Activated effector memory CD4-positive, alpha-beta T cell treated with anti-CD3 and anti-CD28 coated beads, Interleukin-2, amount 50 U/mL, for 16 hours (primary cell): ENCODE results near the gene RPL37A.
A peak's percentile ranks its signal among the peaks of the same experiment; 100 is the strongest.

ENCODE experiments used
- DNase-seq: peaks from one replicate; pipeline ENCODE4 v3.0.0-alpha.2; 2020

Gene RPL37A

DNA sequence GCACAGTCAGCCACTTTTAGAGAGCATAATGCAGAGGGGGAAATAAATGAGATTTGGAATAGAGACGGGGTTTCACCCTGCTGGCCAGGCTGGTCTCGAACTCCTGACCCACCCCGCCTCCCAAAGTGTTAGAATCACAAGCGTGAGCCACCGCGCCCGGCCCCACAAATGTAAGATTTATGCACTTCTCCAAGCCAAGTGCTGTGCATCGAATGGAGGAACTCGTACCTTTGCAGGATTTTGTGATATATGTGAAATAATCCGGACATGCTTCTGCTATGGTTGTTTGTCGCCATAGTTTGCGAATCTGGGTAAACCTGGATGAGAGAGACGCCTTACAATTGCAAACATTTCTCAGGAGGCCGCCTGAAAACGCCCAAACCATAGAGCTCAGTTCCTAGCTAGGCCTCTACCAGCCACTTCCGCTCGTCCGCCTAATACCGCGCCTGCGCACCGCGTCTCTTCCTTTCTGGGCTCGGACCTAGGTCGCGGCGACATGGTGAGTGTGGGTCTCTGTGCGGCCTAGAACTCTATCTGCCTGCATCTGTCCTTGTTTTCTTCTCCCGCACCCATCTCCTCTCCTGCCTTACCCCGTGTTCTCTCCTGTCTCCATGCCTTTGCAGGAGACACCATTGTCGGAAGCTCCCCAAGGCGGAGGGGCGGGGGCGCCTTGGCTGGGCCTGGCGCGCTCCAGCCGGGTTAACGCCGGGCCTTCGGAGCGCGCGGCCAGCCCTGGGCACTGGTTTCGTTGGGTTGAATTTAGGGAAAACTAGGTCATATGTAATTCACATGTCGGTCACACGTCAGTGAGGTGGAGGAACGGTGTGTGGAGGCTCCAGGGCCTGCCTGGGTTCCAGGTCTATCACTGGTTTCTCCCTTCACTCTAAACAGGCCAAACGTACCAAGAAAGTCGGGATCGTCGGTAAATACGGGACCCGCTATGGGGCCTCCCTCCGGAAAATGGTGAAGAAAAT, at the start of gene RPL37A:
Gene RPL37A (plus strand): TSS at position 466 of the 974 bp plus-strand sequence. CDS start 31 bp downstream, at position 497.
- DNase-seq, result peak; percentile 95

DNA sequence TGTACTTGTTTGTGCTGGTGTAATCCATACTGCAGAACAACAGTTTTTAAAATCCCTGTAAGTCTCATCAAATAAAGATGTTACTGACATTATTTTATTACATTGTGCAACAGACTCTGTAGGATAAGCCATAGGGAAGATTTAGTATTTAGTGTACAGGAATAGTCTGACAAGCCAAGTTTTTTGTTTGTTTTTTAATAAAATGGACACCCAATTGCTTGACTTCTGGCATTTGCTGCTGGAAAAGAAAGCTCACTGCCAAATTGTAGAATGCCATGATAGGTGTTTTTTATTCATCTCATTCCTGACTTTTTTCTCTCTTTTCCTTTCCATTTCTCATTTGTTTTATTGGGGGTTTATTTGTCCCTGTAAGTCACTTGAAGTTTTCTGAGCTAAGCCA, 48.3 kb upstream of the RPL37A start:
- DNase-seq, result no peak

DNA sequence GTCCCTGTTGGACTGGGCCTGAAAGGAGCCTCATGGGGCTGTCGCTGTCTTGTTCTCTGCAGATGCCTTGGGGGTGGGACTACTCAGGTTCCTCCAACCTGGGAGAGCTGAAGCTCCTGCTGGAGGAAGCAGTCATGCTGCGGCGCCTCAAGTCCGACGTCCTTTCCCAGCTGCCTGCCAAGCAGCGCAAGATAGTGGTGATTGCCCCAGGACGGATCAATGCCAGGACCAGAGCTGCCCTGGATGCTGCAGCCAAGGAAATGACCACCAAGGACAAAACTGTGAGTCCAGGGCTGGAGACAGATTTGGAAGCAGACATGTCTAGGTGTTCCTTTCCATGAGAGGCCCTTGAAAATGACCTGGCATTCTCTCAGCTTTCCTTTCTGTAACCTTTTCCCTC, 47.9 kb upstream of the RPL37A start:
- no peak for DNase-seq

DNA sequence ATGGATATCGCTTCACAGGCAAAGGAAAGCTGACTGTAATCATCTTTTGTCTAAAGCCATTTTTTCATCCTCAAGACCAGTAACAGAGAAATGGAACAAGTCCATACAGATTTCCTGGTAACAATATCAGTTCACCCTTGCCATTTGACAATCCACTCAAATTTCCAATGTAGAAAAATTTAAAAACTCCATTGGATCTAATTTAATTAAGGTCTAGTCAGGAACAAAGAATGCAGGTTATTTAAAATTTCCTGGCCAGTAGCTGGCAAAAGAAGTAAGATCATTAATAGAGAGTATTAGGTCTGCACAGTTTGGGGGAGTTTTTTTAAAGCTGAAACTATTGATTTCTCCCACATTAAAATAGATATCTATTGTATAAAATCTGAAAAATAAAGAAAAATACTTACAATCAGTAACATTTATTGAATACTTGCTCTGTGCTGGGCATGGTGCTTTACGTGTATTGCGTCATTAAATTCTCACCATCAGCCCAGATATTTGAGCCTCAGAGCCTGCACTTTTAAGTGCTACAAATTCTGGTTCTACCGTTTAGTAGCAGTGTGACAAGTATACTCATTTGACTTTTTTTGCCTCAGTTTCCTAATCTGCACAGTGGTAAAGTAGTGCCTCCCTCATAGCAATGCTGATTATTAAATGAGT, 44.6 kb upstream of the RPL37A start:
- no peak for DNase-seq

DNA sequence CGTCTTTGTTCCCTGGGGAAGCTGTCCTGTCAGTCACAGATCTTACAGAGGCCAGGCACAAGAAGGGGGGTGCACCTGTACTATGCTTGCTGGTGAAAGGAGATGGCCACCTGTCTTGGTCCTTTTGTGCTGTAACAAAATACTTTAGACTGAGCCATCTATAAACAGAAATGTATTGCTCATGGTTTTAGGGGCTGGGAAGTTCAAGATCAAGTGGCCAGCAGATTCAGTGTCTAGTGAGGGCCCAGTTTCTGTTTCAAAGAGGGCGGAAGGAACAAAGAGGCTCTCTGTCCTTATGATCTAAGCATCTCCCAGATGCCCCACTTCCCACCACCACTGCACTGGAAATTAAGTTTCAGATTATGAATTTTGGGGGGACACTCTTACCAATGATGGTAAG, 35.5 kb upstream of the RPL37A start:
- no peak for DNase-seq

DNA sequence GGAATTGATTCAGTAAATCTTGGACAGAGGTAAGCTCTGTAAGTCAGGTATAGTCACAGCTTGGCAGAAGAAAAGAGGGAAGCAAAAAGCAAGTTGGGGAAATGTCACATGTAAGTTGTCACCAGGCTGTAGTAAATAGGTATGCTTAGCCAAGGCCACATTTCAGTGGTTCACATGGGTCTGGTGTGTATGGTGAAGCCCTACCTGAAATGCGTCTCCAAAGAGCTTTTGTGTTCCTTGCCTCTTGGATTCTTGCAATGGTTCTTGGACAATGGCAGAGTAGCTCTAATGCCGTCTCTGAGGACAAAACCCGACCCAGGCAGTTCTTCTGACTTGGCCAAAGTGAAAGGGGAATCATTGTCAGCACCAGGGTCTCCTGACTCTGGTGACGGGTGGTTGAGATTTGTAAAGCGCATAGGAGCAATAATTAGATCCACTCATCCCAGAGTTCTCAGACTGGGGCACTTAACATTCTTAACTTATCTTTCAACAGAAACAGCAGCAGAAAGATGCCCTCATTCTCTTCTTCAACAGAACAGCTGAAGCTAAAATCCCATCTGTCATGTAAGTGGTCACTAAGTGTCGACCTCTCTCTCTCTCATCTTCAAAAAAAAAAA, 34.4 kb upstream of the RPL37A start:
- DNase-seq, result no peak

DNA sequence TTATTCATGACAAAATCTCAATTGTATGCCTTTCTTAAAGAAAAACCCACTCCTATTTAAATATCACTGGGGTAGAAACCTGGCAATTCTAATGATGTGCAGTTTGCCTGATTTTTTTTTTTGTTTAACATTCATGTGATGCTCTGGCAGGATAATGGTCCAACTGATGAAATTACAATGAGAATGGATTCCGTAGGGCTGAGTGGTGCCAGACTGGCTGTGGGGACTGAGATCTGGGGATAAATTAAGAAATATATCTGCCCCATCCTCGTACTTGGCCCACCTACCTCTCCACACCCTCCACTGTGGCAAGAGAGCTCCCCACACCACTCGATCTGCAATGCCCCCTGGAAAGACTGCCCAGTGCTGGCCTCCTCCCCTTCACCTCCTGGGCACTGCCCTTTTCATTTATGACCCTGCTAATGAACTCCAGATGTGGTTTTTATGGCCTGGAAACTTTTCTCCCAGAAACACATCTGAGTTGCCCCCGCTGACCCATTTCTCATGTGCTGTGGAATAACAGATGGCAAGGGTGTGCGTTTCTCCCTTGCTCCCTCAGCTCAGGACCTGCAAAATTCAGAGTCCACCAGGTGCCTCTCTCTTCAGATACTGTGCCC, 33.0 kb upstream of the RPL37A start:
- DNase-seq, result no peak

DNA sequence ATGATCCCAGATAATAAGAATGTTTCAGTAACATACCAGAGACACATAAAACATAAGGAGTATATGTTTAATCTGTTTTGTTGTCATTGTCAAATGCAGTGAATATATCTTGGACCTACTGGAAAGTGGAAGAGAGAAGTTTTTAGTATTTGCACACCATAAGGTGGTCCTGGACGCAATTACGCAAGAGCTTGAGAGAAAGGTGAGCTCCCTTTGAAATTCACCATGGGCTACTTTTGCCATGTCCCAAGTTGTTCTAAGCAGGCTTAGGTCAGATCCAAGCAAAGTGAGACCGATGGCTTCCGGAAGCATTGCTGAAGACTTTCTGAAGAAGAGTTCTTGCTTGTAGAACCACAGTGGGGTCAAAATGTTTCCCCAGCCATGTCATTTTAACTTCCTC, 30.8 kb upstream of the RPL37A start:
- no peak for DNase-seq

DNA sequence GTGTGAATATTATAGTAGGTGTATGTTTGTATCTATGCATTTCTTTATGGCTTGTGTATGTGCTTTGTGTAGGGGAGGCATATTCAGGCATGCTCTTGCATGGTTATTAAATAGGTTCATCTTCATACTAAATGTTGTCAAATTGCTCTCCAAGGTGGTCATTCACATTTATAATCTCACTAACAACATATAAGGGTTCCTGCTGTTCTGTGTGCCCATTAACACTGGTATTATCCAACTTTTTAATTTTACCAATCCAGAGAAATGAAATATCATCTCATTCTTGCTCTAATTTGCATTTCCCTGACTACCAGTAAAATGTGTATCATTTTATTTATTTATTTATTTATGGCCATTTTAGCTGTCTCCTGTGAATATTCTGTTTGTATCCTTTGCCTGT, 29.0 kb upstream of the RPL37A start:
- no peak for DNase-seq

DNA sequence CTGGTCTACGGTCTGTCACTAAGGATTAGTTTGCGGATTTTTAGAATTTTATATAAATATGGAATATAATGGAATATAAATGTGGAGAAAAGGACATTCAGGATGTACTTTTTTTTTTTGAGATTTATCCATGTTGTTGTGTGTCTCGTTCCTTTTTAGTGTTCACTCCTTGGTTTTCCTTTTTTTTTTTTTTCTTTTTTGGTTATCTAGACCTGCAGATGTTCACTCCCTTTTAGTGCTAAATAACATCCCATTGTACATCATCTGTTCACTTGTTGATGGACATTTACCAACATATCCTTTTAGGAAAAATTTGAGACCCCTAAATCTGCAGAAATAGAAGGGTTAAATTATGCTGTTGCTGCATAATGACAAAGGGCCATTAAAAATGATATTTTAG, 25.5 kb upstream of the RPL37A start:
- DNase-seq, result no peak

DNA sequence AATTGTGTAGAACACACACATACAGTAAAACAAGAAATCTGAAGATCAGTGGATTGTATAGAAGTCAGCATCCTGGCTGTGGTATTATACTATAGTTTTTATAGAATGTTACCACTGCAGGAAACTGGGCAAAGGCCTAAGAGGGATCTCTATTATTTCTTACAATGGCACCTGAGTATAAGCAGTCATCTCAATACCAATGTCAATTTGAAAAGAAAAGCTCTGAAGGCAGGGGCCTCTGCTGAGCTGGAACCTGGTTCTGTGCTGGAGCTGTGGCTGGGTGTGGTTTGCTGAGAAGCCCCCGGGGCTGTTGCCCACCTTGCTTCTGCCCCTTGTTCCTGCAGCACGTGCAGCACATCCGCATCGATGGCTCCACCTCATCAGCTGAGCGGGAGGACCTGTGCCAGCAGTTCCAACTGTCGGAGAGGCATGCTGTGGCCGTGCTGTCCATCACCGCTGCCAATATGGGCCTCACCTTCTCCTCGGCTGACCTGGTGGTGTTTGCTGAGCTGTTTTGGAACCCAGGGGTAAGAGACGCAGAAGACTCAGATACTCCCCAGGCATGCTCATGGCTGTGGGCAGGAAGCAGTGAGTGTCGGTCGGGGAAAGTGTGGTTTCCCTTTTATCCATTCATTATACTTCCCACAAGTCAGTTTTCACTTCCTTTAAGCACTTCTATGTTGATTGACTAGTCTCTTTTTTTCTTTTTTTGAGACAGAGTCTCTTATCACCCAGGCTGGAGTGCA, 23.5 kb upstream of the RPL37A start:
- no peak for DNase-seq

DNA sequence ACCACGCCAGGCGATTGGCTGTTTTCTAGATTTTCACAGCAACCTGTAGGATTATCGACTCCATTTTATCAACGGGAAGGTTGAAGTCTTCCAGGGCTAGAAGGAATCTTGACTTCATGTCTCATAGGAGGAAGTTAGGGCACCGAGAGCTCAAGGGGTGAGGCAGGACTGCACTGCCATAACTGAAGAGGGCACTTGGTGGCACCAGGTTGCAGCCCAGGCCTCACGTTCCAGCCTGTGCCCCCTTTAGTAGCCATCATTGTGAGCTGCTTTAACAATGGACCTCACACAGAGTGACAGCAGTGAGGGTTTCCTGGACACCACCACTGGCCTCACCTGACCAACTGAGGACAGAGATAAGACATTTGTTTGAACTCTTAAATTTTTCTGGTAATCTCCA, 22.9 kb upstream of the RPL37A start:
- no peak for DNase-seq

DNA sequence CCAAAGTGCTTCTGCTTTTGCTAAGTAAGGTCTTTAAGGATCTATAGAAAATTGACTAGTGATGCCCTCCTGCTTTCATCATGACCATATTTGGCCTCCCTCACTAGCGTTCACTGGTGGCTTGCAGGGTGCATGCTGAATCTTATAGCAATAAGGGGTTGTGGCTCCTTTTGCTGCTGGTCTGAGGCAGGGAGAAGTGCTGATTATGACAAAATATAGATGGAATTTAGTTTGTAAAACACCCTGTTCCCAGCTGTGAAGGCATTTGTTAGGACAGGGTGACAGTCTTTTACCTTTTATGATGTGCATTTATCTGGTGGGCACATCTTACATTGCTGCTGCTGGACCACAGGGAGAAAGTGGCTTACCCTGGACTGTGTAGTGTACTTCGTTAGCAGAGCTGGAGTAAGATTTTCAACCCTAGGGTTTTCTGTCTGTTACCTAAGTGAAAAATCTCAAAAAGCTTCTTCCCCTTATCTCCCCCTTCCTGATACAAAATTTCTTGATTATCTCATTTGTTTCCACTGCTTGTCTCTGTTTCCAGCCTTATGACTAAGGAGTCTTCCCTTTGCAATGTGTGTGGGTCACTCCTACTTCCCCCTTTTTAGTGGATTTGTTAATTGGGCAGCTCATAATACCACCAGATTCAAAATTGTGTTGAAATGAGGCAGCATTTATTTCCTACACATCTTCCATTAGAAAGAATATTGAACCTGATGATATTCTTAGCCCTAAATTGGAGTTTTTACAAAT, 21.2 kb upstream of the RPL37A start:
- DNase-seq, result no peak

DNA sequence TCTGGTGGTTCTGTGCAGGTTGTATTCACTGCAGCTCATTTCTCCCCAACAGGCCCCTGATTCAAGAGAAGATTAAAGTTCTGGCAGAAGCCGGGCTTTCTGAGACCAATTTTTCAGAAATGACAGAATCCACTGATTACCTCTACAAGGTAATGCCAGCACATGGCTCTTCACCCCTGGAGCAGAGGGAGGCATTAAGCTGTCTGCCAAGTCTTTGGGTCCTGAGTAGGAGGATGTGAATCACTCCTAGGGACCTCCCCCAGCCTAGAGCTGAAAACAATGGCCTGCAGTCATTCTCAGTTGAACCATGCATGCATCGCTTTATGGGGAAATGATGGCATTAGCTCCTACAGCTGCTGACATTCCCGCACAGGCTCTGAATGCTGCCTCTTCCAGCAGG, 20.5 kb upstream of the RPL37A start:
- DNase-seq, result no peak

DNA sequence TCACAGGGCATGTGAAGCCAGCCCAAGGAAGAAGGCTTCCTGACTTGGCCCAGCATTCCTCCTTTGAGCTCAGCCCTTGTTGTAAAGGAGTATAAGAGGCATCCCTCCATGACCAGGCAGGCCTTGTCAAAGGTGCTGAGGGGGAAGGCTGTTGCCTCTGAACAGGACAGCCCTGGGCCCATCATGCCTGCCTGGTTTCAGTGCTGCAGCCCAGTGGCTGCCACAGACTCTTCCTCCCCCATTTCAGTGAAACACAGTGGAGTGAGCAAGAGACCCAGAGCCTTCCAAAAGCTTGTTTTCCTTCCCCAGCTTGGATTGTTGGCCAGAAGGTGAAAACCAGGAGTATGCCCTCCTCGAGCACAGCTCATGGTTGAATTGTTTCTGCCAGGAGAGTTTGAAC, 19.9 kb upstream of the RPL37A start:
- DNase-seq, result no peak

DNA sequence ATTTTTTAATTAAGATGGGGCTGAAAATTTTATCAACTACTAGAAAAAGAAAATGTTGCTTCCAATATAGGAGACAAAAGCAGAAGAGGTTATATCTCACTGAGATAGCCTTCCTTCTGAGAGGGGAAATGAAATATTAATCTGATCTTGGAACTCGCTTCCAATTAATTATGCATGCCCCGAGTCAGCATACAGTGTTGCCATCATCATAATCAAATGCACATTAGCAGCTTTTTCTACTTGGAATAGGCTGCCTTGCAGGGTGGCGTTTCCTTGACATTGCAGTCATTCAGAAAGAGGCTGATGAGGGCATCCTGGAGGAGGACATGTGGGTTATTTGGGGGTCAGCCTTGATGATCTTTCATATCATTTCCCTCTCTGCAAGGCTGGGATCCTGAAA, 18.4 kb upstream of the RPL37A start:
- no peak for DNase-seq

DNA sequence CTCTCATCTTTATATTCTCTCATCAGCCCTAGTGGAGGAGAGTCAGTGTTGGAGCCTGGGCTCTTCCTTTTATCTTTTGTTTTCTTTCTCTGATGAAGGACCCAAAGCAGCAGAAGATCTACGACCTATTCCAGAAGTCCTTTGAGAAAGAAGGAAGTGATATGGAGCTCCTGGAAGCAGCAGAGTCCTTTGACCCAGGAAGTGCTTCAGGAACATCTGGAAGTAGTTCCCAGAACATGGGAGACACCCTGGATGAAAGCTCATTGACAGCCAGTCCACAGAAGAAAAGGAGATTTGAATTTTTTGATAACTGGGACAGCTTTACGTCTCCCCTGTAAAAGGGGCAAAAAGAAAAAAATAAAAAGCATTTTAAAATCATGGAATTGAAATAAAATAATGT, 16.0 kb upstream of the RPL37A start:
- no peak for DNase-seq

DNA sequence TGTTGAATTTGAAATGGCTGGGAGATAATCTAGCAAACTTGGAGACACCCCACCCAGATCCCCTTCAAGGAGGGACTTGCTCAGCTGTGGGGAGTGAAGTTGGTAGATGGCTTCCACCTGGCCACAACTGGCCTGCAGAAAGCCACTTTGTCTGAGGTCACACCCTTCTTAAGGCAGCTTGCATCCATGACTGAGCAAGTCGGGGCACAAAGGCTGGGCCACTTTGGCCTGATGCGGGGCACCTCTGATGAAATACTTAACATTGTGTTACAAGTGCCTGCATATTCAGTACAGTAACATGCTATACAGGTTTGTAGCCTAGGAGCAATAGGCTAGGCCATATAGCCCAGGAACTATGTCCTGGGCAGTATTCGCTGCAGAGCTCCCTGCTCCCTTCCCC, 13.4 kb upstream of the RPL37A start:
- no peak for DNase-seq

DNA sequence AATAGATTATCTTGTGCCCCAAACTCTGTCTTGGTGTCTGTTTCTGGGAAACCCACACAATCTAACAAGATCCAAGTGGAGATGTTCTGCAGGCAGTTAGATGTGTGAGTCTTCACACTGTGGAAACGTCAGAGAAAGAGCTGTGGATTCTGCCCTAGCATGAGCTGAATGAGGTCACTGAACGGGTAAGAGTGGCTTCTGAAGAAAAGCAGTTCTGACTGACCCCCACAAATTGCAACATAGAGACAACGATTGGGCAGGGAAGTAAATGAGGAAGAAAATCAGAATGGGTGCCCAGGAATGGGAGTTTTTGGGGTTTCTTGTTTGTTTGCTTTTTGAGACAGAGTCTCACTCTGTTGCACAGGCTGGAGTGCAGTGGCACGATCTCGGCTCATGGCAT, 12.9 kb upstream of the RPL37A start:
- DNase-seq, result no peak

DNA sequence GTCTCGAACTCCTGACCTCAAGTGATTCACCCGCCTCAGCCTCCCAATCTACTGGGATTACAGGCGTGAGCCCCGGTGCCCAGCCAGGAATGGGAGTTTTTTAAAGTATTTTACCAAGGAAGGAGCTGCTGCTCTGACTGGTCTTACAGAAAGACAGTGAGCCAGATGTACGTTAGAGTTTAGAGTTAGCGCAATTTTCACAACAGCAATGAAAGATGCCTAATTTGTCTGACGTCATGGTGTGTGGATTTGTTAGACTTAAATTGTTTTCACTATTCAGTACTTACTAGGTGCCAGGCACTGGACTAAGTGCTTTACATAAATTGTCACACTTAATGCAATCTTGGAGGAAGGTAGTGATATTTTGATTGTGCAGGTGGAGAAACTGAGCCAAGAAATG, 12.4 kb upstream of the RPL37A start:
- no peak for DNase-seq

DNA sequence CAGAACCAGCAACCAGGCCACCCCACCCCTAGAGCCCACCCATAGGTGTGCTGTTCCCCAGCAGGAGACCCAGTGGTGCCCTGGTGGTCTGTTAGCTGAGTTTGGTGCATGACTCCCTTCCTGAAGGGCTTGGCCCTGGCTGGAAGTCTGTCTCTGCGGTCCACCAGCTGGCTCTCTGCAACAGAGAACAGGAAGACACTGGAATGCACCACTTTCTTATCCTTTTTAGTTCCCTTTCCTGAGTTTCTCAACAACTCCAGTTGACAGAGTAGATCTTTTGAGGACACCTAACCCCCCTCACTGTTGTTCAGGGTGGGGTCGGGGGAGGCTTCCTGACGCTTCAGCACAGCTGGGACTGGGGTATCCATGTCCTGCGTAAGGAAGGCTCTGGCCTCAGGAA, 11.9 kb upstream of the RPL37A start:
- no peak for DNase-seq

DNA sequence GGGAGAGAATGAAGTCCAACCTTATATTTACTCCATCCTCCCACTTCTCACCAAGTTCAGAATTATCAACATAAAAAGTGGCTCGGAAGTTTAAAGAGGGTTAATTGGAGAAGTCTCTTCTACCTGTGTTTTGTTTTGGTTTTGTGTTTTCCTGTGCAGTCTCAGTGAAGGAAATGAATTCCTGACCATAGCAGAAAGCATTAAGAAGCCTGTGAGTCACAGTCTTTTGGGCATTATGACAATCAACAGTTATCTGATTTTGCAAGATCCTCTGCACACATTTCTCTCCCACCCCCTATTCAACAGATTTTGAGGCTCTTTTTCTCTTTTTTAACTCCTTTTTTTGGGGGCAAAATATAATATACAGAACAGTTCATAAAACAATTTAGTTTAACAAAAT, 8.6 kb upstream of the RPL37A start:
- no peak for DNase-seq
